Vagina (tissue), 2 donors: ENCODE measurements around the gene PDLIM1. TPM values are rescaled to one million over a fixed set of nuclear protein-coding genes. Genes with fewer than 3 reads are reported as not detected.

Source experiments
- DNase-seq, 2 donors: peaks; one replicate each; pipeline ENCODE4 v3.0.0-alpha.2; 2017; ENCODE audit errors: extremely low spot score in 2 of 2
- H3K27ac ChIP-seq: fragments of 200-600 bp; sonication (generic); one replicate; pipeline ENCODE4 v1.5.1; 2019
- H3K27me3 ChIP-seq: fragments of 200-600 bp; sonication (generic); one replicate; pipeline ENCODE4 v1.5.1; 2019
- H3K36me3 ChIP-seq, 2 donors: fragments of 200-600 bp; sonication (generic); one replicate each; pipeline ENCODE4 v1.5.1; 2017 to 2019
- H3K4me1 ChIP-seq: fragments of 200-600 bp; sonication (generic); one replicate; pipeline ENCODE4 v1.5.1; 2019
- H3K4me3 ChIP-seq, 2 donors: fragments of 200-600 bp; sonication (generic); 1 replicate in 1 of 2; 2 replicates in 1 of 2; pipeline ENCODE4 v1.5.1; 2016 to 2019
- H3K9me3 ChIP-seq: fragments of 200-600 bp; sonication (generic); one replicate; pipeline ENCODE4 v1.5.1; 2019
- POLR2A ChIP-seq, 2 donors: fragments of 450-650 bp; IDR thresholded peaks; one replicate each; pipeline ENCODE4 v1.6.1; 2017; ENCODE audit warnings: antibody characterized with exemption in 2 of 2, mild to moderate bottlenecking in 2 of 2, moderate library complexity in 2 of 2
- POLR2AphosphoS5 ChIP-seq, 2 donors: sonication (generic); formaldehyde crosslinking; IDR thresholded peaks; one replicate each; pipeline ENCODE4 v1.9.0; 2017; ENCODE audit warnings: antibody characterized with exemption in 2 of 2, mild to moderate bottlenecking in 2 of 2, low read depth in 1 of 2; ENCODE audit not compliant: insufficient read depth in 1 of 2
- intact Hi-C: fragments of 100-400 bp; cut with DNase I; formaldehyde crosslinking; loops from one replicate; pipeline ENCODE4 v1.15.1; 2023
- total RNA-seq: library from RNA; depleted of rRNA; stranded (reverse); fragments of >200 nt; gene quantifications from one replicate; pipeline ENCODE4 v1.2.3, GENCODE V29; 2016
- TF ChIP-seq, protein P1 (sequence below), 3 experiments: fragments of 450-650 bp in 2 of 3; fragments of 200-600 bp in 1 of 3; sonication (generic) in 1 of 3; IDR thresholded peaks; one replicate each; pipeline ENCODE4 v1.5.1; 2017 to 2019; ENCODE audit warnings: antibody characterized with exemption in 3 of 3, mild to moderate bottlenecking in 2 of 3, moderate library complexity in 2 of 3

PDLIM1 gene
- total RNA-seq, 1 donor from 2014 or later, result 181 TPM

- H3K27ac ChIP-seq, result peak overlapping the region; percentile 77
- peaks cover 48% of the 10 kb centered on the region for H3K4me1 ChIP-seq
- no peaks in the 10 kb centered on the region for H3K27me3 ChIP-seq
- no peaks in the 10 kb centered on the region for H3K9me3 ChIP-seq
- intact Hi-C loops, result no loop called here
- no peak overlapping the region for H3K4me3 ChIP-seq
- TF ChIP-seq POLR2AphosphoS5 (IDR thresholded peaks at IDR 0.05; ENCODE audit: insufficient read depth in 1 of 2, low read depth in 1 of 2), result peak in 1 of 2 donors; percentile 88
- no peak for TF ChIP-seq POLR2A (IDR thresholded peaks at IDR 0.05)
- H3K36me3 ChIP-seq, result peaks cover 0 to 25% of the 10 kb centered on the region in 2 donors
- DNase-seq, result peak in 1 of 2 donors; percentile 34
Observed at GRCh38 chr10:95266674-95267095, 24.1 kb downstream of the PDLIM1 start.

DNA sequence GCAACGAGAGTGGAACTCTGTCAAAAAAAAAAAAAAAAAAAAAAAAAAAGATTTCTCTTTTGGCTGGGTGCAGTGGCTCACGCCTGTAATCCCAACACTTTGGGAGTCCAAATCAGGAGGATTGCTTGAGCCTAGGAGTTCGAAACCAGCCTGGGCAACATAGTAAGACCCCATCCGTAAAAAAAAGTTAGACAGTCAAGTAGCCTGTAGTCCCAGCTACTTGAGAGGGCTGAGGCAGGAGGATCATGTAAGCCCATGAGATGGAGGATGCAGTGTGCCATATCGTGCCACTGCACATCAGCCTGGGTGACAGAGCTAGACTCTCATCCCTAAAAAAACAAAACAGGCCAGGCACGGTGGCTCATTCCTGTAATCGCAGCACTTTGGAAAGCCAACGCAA is 25.2 kb downstream of the PDLIM1 start:
- Histone ChIP-seq H3K4me3 (no peak overlapping the region), H3K36me3 (peaks cover 0 to 25% of the 10 kb centered on the region in 2 donors), H3K9me3 (no peaks in the 10 kb centered on the region), H3K27ac (no peak overlapping the region), H3K4me1 (peaks cover 57% of the 10 kb centered on the region), H3K27me3 (no peaks in the 10 kb centered on the region)
- intact Hi-C loops, result no loop called here
- TF ChIP-seq, protein P1, sequence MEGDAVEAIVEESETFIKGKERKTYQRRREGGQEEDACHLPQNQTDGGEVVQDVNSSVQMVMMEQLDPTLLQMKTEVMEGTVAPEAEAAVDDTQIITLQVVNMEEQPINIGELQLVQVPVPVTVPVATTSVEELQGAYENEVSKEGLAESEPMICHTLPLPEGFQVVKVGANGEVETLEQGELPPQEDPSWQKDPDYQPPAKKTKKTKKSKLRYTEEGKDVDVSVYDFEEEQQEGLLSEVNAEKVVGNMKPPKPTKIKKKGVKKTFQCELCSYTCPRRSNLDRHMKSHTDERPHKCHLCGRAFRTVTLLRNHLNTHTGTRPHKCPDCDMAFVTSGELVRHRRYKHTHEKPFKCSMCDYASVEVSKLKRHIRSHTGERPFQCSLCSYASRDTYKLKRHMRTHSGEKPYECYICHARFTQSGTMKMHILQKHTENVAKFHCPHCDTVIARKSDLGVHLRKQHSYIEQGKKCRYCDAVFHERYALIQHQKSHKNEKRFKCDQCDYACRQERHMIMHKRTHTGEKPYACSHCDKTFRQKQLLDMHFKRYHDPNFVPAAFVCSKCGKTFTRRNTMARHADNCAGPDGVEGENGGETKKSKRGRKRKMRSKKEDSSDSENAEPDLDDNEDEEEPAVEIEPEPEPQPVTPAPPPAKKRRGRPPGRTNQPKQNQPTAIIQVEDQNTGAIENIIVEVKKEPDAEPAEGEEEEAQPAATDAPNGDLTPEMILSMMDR (IDR thresholded peaks at IDR 0.05), result no peak
- no peak for TF ChIP-seq POLR2A (IDR thresholded peaks at IDR 0.05)
- no peak for TF ChIP-seq POLR2AphosphoS5 (IDR thresholded peaks at IDR 0.05; ENCODE audit: insufficient read depth in 1 of 2, low read depth in 1 of 2)
- peak in 1 of 2 donors; percentile 85 for DNase-seq

GRCh38 chr10:95264227-95265051 is 26.4 kb downstream of the PDLIM1 start:
- DNase-seq, result peak in 1 of 2 donors; percentile 37
- no peak for TF ChIP-seq POLR2A (IDR thresholded peaks at IDR 0.05)
- TF ChIP-seq, protein P1 (IDR thresholded peaks at IDR 0.05), result no peak
- TF ChIP-seq POLR2AphosphoS5 (IDR thresholded peaks at IDR 0.05; ENCODE audit: insufficient read depth in 1 of 2, low read depth in 1 of 2), result no peak
- H3K27me3 ChIP-seq, result no peaks in the 10 kb centered on the region
- H3K36me3 ChIP-seq, result peaks cover 0 to 25% of the 10 kb centered on the region in 2 donors
- H3K9me3 ChIP-seq, result no peaks in the 10 kb centered on the region
- H3K4me1 ChIP-seq, result peaks cover 64% of the 10 kb centered on the region
- no peak overlapping the region for H3K4me3 ChIP-seq
- intact Hi-C loops, result no loop called here
- peak overlapping the region; percentile 9 for H3K27ac ChIP-seq

DNA sequence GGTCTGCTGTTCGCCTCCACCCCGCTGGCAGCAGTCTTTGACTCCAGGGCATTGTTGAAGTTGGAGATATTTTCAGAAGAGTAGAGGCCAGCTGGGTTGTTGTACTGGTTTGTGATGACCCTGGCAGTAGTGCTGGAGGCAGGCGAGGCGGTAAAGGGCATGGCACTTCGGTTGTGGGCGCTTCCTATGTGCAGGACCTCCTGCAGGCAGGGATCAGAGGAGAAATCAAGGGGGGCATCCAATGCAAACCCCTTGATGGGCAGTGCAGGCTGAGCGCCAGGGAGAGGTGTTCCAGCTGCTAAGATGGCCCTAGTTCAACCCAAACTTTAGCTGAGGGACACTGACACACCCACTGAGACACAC is 27.0 kb downstream of the PDLIM1 start:
- Histone ChIP-seq H3K4me3 (no peak overlapping the region), H3K27me3 (no peaks in the 10 kb centered on the region), H3K4me1 (peaks cover 60% of the 10 kb centered on the region), H3K9me3 (no peaks in the 10 kb centered on the region), H3K36me3 (peaks cover 0 to 25% of the 10 kb centered on the region in 2 donors), H3K27ac (no peak overlapping the region)
- peak in 1 of 2 donors; percentile 81 for DNase-seq
- TF ChIP-seq POLR2A (IDR thresholded peaks at IDR 0.05) (no peak), POLR2AphosphoS5 (IDR thresholded peaks at IDR 0.05; ENCODE audit: insufficient read depth in 1 of 2, low read depth in 1 of 2) (peak in 1 of 2 donors; percentile 17)
- TF ChIP-seq, protein P1 (IDR thresholded peaks at IDR 0.05), result no peak
- intact Hi-C loops, result no loop called here

DNA sequence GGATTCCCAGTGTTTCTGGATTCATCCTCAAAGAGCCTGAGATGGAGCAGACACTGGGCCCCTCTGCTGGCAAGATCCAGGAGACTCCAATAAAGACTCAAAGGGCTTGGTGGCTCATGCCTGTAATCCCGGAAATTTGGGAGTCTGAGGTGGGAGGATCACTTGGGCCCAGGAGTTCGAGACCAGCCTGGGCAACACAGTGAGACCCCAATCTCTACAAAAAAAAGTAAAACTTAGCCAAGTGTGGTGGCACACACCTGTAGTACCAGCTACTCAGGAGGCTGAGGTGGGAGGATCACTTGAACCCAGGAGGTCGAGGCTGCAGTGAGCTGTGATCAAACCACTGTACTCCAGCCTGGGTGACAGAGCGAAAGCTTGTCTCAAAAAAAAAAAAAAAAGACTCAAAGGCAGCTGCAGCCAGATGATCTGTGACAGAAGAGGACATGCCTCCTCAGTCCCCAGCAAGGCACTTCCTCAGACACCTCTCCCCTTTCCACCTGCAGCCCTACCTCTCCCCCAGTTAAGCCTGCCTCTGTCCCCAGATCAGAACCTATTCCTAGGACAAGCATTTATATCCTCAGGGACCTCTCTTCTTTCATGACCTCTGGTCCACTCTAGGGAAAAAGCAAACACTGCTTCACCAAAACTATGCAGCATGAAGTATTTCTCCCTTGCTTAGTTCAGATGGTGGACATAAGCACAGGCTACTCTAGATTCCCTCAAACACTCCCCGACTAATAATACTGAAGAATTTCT is 27.9 kb downstream of the PDLIM1 start:
- TF ChIP-seq POLR2AphosphoS5 (IDR thresholded peaks at IDR 0.05; ENCODE audit: insufficient read depth in 1 of 2, low read depth in 1 of 2), result no peak
- TF ChIP-seq, protein P1 (IDR thresholded peaks at IDR 0.05), result no peak
- TF ChIP-seq POLR2A (IDR thresholded peaks at IDR 0.05), result no peak
- intact Hi-C loops, result no loop called here
- DNase-seq, result no peak
- no peaks in the 10 kb centered on the region for H3K9me3 ChIP-seq
- peaks cover 51% of the 10 kb centered on the region for H3K4me1 ChIP-seq
- H3K36me3 ChIP-seq, result peaks cover 0 to 21% of the 10 kb centered on the region in 2 donors
- no peak overlapping the region for H3K4me3 ChIP-seq
- H3K27ac ChIP-seq, result no peak overlapping the region
- no peaks in the 10 kb centered on the region for H3K27me3 ChIP-seq
